Neuronal stem cell (in vitro differentiated cells): ENCODE results near the gene KRT86.
A peak's percentile ranks its signal among the peaks of the same experiment; 100 is the strongest.
"Not testable (repeated sequence)": the region's sequence is repeated elsewhere in the genome, so short reads cannot be mapped to it uniquely, and the experiment has no call there.

Experiments used
- DNase-seq: peaks from one replicate; pipeline ENCODE4 v3.0.0-alpha.2; 2013; ENCODE audit warnings: low spot score
- H2AFZ ChIP-seq: one replicate; pipeline ENCODE4 v1.6.1; 2013; ENCODE audit warnings: mild to moderate bottlenecking, low read length, inconsistent platforms
- H2AK5ac ChIP-seq: 2 replicates; pipeline ENCODE4 v1.6.1; 2013; ENCODE audit warnings: low read depth, mild to moderate bottlenecking, inconsistent platforms, low read length, moderate library complexity, mixed read lengths
- H2BK120ac ChIP-seq: 2 replicates; pipeline ENCODE4 v1.6.1; 2013; ENCODE audit warnings: low read depth, mild to moderate bottlenecking, inconsistent platforms, low read length, moderate library complexity, mixed read lengths
- H2BK12ac ChIP-seq: one replicate; pipeline ENCODE4 v1.6.1; 2013; ENCODE audit warnings: low read length, inconsistent platforms
- H2BK15ac ChIP-seq: 2 replicates; pipeline ENCODE4 v1.6.1; 2013; ENCODE audit warnings: mild to moderate bottlenecking, low read length, inconsistent platforms, mixed read lengths
- H2BK5ac ChIP-seq: one replicate; pipeline ENCODE4 v1.6.1; 2013; ENCODE audit warnings: inconsistent platforms, mild to moderate bottlenecking, low read length, moderate library complexity
- H3K14ac ChIP-seq: one replicate; pipeline ENCODE4 v1.6.1; 2013; ENCODE audit warnings: low read length, inconsistent platforms
- H3K18ac ChIP-seq: 2 replicates; pipeline ENCODE4 v1.6.1; 2013; ENCODE audit warnings: low read length, inconsistent platforms
- H3K23ac ChIP-seq: 2 replicates; pipeline ENCODE4 v1.6.1; 2013; ENCODE audit warnings: low read depth, mild to moderate bottlenecking, mixed read lengths, low read length, inconsistent platforms; ENCODE audit not compliant: poor library complexity
- H3K27ac ChIP-seq: replicated peaks from 3 replicates; pipeline ENCODE4 v1.5.1; 2013; ENCODE audit warnings: low read length, inconsistent platforms
- H3K27me3 ChIP-seq, 3 experiments: 2 replicates each; pipeline ENCODE4 v1.6.1; 2013; ENCODE audit warnings: low read length in 3 of 3, mild to moderate bottlenecking in 2 of 3, inconsistent platforms in 1 of 3, low read depth in 1 of 3, mixed read lengths in 1 of 3, moderate library complexity in 1 of 3; ENCODE audit not compliant: control insufficient read depth in 3 of 3, insufficient read depth in 3 of 3
- H3K36me3 ChIP-seq, 2 donors: replicated peaks in 1 of 2; 2 replicates each; pipeline ENCODE4 v1.6.1; 2013; ENCODE audit warnings: low read length in 2 of 2; ENCODE audit not compliant: control insufficient read depth in 2 of 2, insufficient read depth in 2 of 2
- H3K4ac ChIP-seq: 2 replicates; pipeline ENCODE4 v1.6.1; 2013; ENCODE audit warnings: inconsistent platforms, mild to moderate bottlenecking, low read length, moderate library complexity
- H3K4me1 ChIP-seq, 2 donors: 1 replicate in 1 of 2; 2 replicates in 1 of 2; pipeline ENCODE4 v1.6.1; 2013; ENCODE audit warnings: low read length in 2 of 2, low read depth in 1 of 2; ENCODE audit not compliant: control insufficient read depth in 2 of 2, insufficient read depth in 1 of 2
- H3K4me2 ChIP-seq: one replicate; pipeline ENCODE4 v1.6.1; 2013; ENCODE audit warnings: mild to moderate bottlenecking, low read length, inconsistent platforms; ENCODE audit not compliant: insufficient read depth, poor library complexity, severe bottlenecking
- H3K4me3 ChIP-seq, 2 donors: 2 replicates each; pipeline ENCODE4 v1.5.1; 2013; ENCODE audit warnings: low read length in 2 of 2, mild to moderate bottlenecking in 2 of 2, inconsistent platforms in 1 of 2, moderate library complexity in 1 of 2
- H3K79me1 ChIP-seq: one replicate; pipeline ENCODE4 v1.6.1; 2013; ENCODE audit warnings: low read depth, mild to moderate bottlenecking, inconsistent platforms, low read length, moderate library complexity
- H3K9ac ChIP-seq: one replicate; pipeline ENCODE4 v1.6.1; 2013; ENCODE audit warnings: mild to moderate bottlenecking, low read depth, low read length, inconsistent platforms; ENCODE audit not compliant: poor library complexity
- H3K9me3 ChIP-seq, 2 donors: replicated peaks in 1 of 2; 2 replicates each; pipeline versions ENCODE3 to v1.6.1; 2013; ENCODE audit warnings: low read length in 2 of 2, mild to moderate bottlenecking in 2 of 2, inconsistent platforms in 1 of 2, low read depth in 1 of 2, mixed read lengths in 1 of 2, moderate library complexity in 1 of 2; ENCODE audit not compliant: control insufficient read depth in 2 of 2, insufficient read depth in 1 of 2
- H4K8ac ChIP-seq: one replicate; pipeline ENCODE4 v1.6.1; 2013; ENCODE audit warnings: low read depth, mild to moderate bottlenecking, inconsistent platforms, low read length, moderate library complexity
- H4K91ac ChIP-seq: one replicate; pipeline ENCODE4 v1.6.1; 2013; ENCODE audit warnings: low read length, low read depth, mild to moderate bottlenecking, inconsistent platforms; ENCODE audit not compliant: poor library complexity
- WGBS, 2 donors: extraction: QIAGEN DNeasy Blood & Tissue Kit; methylation state at CpG; one replicate each; pipeline ENCODE4 v1.1.7; 2013; ENCODE audit warnings: missing lambda C conversion rate in 2 of 2, mixed read lengths in 1 of 2; ENCODE audit not compliant: insufficient read length in 2 of 2, insufficient replicate concordance in 1 of 2; ENCODE audit errors: extremely low coverage in 2 of 2; 5-methylcytosine and 5-hydroxymethylcytosine counted together

The KRT86 gene

DNA sequence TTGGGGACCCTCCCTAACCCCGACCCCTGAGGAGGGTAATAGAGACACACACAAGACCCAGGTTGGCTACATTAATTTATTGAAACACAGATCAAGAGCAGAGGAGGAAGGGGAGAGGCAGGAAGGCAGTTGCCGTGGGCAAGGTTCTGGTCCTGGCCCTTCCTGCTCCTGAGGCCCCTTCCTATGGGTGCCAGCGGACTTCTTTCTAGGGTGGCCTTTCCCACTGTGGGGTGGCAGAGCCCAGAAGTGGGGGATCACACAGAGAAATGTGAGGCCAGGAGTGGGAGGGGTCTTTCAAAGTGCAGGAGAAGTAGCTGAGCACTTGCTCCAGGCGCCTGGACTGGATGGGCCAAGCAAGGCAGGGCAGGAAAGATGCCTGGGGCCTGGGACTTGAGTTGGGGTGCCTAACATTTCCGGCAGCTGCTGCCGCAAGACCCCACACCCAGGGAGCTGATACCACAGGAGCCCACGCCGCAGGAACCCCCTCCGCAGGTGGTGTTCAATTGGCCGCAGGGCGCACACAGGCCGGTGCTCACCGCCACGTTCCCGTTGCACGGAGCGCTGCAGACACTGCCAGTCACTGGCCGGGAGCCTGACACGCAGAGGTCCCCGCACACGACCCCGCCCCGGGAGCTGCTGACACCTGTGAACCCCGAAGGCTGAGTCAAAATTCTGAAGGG, 11.5 kb downstream of the KRT86 start:
- H3K18ac ChIP-seq: peak overlapping the region; percentile 80
- no CpG with 5 or more reads among the region's 24 CpGs for WGBS, 2 donors
- no peaks in the 10 kb centered on the region for H3K79me1 ChIP-seq
- peak overlapping the region; percentile 83 for H2BK5ac ChIP-seq
- H3K4me2 ChIP-seq: no peak overlapping the region
- no peaks in the 10 kb centered on the region for H3K9me3 ChIP-seq
- no peak overlapping the region for H4K8ac ChIP-seq
- H2AK5ac ChIP-seq: no peak overlapping the region
- H4K91ac ChIP-seq: no peak overlapping the region
- H2AFZ ChIP-seq: no peak overlapping the region
- peak overlapping the region; percentile 73 for H2BK12ac ChIP-seq
- H2BK15ac ChIP-seq: no peak overlapping the region
- no peak overlapping the region for H3K23ac ChIP-seq
- H3K4me3 ChIP-seq: no peak overlapping the region
- H3K27ac ChIP-seq: no peak overlapping the region
- H3K9ac ChIP-seq: no peak overlapping the region
- no peak for DNase-seq
- peaks cover 0 to 2% of the 10 kb centered on the region in 2 donors for H3K4me1 ChIP-seq
- H3K36me3 ChIP-seq: no peaks in the 10 kb centered on the region
- H2BK120ac ChIP-seq: no peak overlapping the region
- H3K27me3 ChIP-seq: peaks cover 0 to 2% (median 0%) of the 10 kb centered on the region in 3 experiments
- no peak overlapping the region for H3K4ac ChIP-seq
- H3K14ac ChIP-seq: no peak overlapping the region

DNA sequence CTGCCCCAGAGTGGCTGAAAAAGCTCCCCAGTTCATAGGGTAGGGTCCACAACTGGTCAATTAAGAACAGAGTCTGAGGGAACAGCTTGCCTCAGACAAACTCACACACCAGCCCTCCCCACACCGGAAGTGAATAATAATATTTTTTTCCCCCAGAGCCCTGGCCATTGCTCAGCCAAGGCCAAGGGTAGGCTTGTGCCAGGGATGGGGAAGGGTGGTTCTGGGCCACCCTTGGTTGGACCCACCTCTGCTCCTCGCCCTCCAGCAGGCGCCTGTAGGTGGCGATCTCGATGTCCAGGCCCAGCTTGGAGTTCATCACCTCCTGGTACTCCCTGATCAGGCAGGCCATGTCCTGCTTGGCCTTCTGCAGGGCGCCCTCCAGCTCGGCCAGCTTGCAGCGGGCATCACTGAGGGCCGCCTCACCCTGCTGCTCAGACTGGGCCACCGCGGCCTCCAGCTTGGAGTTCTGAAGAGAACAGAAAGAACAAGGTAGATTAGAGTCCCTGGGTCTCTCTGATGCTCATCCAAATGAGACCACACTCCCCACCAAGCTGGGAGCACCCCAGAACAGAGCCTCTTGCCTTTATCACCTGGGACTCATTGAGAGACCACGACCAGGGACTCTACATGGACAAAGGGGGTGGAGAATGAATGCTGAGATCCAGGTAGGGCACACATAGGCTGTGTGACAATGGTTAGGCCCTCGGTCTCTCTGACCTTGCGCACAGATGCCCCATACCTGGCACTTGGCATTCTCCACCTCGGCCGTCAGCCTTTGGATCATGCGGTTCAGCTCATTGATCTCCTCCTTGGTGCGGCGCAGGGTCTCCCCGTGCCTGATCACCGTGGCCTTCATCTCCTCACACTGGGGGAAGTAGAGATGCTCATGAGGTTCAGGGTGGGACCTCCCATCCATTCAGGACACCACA, 12.7 kb downstream of the KRT86 start:
- H3K9me3 ChIP-seq, H4K8ac ChIP-seq, H4K91ac ChIP-seq, H3K23ac ChIP-seq, H3K18ac ChIP-seq, H3K4me1 ChIP-seq, H3K14ac ChIP-seq, H3K27me3 ChIP-seq, H2BK120ac ChIP-seq, H3K4me2 ChIP-seq, H2AK5ac ChIP-seq, DNase-seq, H3K9ac ChIP-seq, H3K4ac ChIP-seq, H2BK15ac ChIP-seq, H3K4me3 ChIP-seq, H2AFZ ChIP-seq, H2BK5ac ChIP-seq, H2BK12ac ChIP-seq, H3K27ac ChIP-seq, H3K36me3 ChIP-seq, H3K79me1 ChIP-seq: not testable (repeated sequence)
- no CpG with 5 or more reads among the region's 21 CpGs for WGBS, 2 donors

DNA sequence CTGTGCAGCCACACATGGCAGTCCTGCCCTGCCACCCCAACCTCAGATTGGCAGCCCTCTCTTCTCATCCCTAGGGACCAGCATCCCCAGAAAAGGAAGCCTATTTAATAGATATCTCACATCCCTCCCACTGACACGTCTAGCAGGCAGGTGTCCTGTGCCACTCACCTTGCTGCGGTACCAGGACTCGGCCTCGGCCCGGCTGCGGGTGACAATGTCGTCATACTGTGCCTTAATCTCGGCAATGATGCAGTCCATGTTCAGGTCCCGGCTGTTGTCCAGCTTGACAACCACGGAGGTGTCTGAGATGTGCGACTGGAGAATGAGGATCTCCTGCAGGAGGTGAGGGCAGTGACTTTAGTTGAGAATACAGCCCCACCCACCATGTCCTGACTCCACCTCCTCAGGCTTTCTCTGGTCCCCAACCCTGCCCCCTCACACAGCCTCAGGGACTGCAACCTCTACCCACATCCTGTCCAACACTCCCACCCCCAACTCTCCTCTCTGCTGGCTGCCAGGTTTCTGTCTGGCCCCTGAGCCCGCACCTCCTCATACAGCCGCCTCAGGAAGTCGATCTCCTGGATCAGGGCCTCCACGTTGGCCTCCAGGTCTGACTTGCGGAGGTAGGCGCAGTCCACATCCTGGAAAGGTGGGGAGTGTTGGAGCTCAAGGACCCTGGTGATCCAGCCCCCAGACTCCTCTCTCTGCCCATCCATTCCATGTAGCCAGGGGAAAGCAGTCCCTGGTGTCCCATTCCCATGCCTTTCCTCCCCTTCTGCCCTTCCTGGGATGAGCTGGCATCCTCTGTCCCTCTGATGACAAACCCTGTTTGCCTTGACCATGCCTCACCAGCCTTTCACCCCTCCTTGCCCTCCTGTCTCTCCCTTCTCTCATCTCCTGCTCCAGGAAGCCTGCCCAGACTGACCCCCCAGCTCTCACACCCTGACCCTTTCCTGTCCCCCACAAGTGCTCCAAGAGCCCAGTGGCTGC, 13.7 kb downstream of the KRT86 start:
- H3K79me1 ChIP-seq, DNase-seq, H3K9me3 ChIP-seq, H3K4ac ChIP-seq, H2BK12ac ChIP-seq, H2AK5ac ChIP-seq, H3K27ac ChIP-seq, H2BK120ac ChIP-seq, H3K14ac ChIP-seq, H3K4me1 ChIP-seq, H4K8ac ChIP-seq, H3K23ac ChIP-seq, H3K4me2 ChIP-seq, H3K36me3 ChIP-seq, H3K27me3 ChIP-seq, H2BK15ac ChIP-seq, H3K18ac ChIP-seq, H2AFZ ChIP-seq, H2BK5ac ChIP-seq, H3K9ac ChIP-seq: not testable (repeated sequence)
- peak overlapping the region; percentile 43 for H4K91ac ChIP-seq
- H3K4me3 ChIP-seq: peak overlapping the region in 1 of 2 donors; percentile 50
- no CpG with 5 or more reads among the region's 17 CpGs for WGBS, 2 donors
